Activated naive CD8-positive, alpha-beta T cell treated with anti-CD3 and anti-CD28 coated beads, Interleukin-2, amount 50 U/mL, for 16 hours (primary cell): ENCODE results near the gene PDS5B.
"Not testable (repeated sequence)": the region's sequence is repeated elsewhere in the genome, so short reads cannot be mapped to it uniquely, and the experiment has no call there.

ENCODE experiments used
- DNase-seq: peaks from one replicate; pipeline ENCODE4 v3.0.0-alpha.2; 2020; ENCODE audit warnings: low read depth, low spot score

PDS5B gene

GRCh38 chr13:32791545-32792172 lies 205.4 kb downstream of the PDS5B start:
- no peak for DNase-seq

- no peak for DNase-seq
Observed at GRCh38 chr13:32796754-32797153, 210.5 kb downstream of the PDS5B start.

- DNase-seq, result no peak
Observed at GRCh38 chr13:32802159-32802558, 215.9 kb downstream of the PDS5B start.

GRCh38 chr13:32804673-32805230 lies 218.5 kb downstream of the PDS5B start:
- DNase-seq, result no peak

GRCh38 chr13:32811297-32811800 lies 225.1 kb downstream of the PDS5B start:
- DNase-seq, result no peak

- DNase-seq, result no peak
Observed at GRCh38 chr13:32821149-32821688, 235.0 kb downstream of the PDS5B start.

GRCh38 chr13:32822771-32823170 lies 236.5 kb downstream of the PDS5B start:
- no peak for DNase-seq

- DNase-seq, result no peak
Observed at GRCh38 chr13:32823597-32823996, 237.3 kb downstream of the PDS5B start.

GRCh38 chr13:32824061-32824460 lies 237.8 kb downstream of the PDS5B start:
- no peak for DNase-seq

- no peak for DNase-seq
Observed at GRCh38 chr13:32824675-32825074, 238.4 kb downstream of the PDS5B start.

- no peak for DNase-seq
Observed at GRCh38 chr13:32825481-32825880, 239.2 kb downstream of the PDS5B start.

GRCh38 chr13:32826372-32826771 lies 240.1 kb downstream of the PDS5B start:
- not testable (repeated sequence) for DNase-seq
